HG02840 (cell line): ENCODE data around the gene INPP5F.
"Not testable (repeated sequence)": the region's sequence is repeated elsewhere in the genome, so short reads cannot be mapped to it uniquely, and the experiment has no call there.

Experiments used
- ATAC-seq: cut with Tn5 transposase; IDR thresholded peaks from one replicate; pipeline ENCODE4 v1.9.1; 2021; ENCODE audit warnings: mild to moderate bottlenecking, moderate library complexity, moderate number of reproducible peaks; ENCODE audit not compliant: unreplicated experiment, low FRiP score

The INPP5F gene

GRCh38 chr10:119775529-119775928 lies 49.7 kb downstream of the INPP5F start:
- ATAC-seq: no peak

DNA sequence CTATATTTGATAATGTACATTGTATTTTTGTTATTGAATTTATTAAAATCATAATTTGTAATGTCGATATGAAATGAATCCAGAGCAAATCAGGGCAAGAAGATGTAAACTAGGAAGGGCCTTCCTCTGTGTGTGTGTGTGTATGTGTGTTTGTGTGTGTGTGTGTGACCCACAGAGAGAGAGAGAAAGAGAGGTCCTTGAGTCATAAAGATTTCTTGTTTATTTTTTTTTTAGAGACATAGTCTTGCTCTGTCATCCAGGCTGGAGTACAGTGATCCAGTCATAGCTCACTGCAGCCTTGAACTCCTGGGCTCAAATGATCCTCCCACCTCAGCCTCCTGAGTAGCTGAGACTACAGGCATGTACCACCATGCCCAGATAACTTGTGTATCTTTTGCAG lies 50.7 kb downstream of the INPP5F start:
- ATAC-seq: no peak

- ATAC-seq: no peak
Measured at GRCh38 chr10:119777686-119778085, 51.8 kb downstream of the INPP5F start.

DNA sequence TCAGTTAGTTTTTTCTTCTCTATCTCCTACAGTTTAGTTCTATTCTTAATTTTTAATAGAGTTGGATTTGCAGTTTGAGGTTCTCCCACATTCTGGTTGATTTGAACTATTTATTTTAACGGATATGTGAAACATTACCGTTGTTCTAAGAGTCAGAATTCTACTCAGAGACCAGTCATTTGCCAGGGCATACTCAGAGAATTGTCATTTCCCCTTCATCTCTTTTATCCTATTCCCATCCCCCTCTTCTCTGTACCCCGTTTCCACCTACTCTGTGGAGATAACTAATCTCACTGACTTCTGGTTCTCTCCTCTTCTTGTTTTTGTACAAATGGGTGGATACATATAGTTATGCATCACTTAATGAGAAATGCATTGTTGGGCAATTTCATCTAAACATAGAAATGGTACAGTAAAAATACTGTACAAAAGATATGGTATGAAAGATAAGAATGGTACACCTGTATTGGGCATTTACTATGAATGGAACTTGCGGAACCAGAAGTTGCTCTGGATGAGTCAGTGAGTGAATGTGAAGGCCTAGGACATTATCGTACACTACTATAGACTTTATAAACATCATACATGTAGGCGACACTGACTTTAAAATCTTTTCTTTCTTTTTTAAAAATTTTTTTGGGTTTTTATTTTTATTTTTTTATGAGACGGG lies 53.1 kb downstream of the INPP5F start:
- ATAC-seq: no peak

DNA sequence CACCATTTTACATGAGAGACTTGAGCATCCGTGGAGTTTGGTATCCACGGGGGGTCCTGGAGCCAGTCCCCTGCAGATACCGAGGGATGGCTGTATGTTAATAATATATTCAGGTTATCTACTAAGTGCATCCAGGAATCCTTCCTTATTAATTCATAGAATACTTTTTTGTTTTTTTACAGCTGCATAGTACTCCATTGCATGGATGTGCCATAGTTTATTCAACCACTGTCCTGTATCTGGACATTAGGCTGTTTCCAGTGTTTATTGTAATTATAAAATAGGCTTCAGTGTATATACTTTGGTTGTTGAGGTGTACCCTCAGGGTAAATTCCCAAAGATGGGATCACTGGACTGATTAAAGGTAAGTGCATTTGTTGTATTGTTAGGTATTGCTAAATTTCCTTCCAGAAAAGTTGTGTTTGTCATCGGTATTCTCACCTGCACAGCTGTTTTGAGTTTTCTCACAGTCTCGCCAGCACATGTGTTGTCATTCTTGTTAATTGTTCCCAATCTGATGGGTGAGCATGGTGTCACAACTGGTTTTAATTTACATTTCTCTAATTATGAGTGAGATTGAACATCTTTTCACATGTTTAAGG lies 55.1 kb downstream of the INPP5F start:
- no peak for ATAC-seq

GRCh38 chr10:119781498-119781897 lies 55.6 kb downstream of the INPP5F start:
- ATAC-seq: no peak

DNA sequence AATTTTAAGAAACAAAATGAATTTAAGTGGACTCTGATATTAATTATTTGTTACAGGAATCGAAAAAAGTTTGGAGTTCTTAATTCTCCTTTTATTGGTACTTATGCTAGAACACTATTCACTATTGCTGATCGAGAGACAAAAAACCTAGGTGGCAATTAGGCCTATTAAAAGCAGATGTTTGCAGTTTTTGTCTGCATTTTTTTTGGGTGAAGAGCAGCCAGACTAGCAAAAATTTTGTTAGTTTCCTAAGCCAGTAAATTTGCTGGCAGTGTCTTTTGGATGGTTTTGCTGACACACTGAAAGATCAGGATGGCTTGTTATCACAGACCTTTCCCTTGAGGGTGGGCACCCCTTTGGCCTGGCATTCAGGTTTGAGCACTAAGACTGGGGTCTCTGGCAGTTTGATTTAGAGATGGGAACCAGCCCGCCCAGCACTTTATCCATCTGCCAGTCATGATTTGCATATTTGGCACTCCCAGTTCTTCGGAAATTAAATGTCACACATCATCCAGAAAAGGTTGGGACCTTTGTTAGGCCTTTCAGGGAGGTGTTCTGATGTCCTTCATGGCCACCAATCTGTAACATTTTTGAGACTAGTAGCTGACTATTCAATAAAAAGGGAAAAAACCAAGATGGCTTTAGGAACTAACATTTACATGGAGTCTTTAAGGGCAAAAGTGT lies 57.3 kb downstream of the INPP5F start:
- no peak for ATAC-seq

- ATAC-seq: no peak
Measured at GRCh38 chr10:119783665-119784027, 57.8 kb downstream of the INPP5F start.

DNA sequence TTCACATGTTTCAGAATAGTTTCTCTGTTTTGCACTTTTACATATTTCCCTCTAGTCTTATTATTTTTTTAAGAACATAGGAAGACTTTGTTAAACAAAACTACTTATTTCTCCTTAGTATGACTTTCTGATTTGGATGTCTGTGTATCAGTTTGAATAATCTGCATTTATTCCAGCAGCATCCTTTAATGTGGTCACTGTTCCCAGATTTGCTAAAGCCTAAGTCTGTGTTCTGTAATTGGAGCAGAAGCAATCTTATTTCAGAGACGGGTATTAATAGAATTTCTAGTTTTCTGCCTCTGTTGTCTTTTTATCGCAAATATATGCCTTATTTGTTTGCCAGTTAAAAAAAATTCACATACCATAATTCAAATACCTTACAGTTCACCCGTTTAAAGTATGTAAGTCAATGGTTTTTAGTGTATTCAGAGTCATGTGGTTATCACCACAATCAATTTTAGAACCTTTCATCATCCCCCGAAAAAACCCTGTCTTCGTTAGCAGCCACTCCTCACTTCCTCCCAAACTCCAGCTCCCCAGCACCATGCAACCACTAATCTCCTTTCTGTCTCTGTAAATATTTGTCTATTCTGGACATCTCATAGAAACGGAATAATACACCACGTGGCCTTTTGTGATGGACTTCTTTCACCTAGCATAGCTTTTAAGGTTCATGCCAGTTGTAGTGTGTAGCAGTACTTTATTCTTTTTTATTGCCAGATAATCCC lies 58.7 kb downstream of the INPP5F start:
- ATAC-seq: no peak

- no peak for ATAC-seq
Measured at GRCh38 chr10:119786117-119786769, 60.4 kb downstream of the INPP5F start.

GRCh38 chr10:119795101-119795500 lies 69.3 kb downstream of the INPP5F start:
- not testable (repeated sequence) for ATAC-seq

- no peak for ATAC-seq
Measured at GRCh38 chr10:119796039-119796438, 70.2 kb downstream of the INPP5F start.

- ATAC-seq: no peak
Measured at GRCh38 chr10:119801176-119801575, 75.3 kb downstream of the INPP5F start.

DNA sequence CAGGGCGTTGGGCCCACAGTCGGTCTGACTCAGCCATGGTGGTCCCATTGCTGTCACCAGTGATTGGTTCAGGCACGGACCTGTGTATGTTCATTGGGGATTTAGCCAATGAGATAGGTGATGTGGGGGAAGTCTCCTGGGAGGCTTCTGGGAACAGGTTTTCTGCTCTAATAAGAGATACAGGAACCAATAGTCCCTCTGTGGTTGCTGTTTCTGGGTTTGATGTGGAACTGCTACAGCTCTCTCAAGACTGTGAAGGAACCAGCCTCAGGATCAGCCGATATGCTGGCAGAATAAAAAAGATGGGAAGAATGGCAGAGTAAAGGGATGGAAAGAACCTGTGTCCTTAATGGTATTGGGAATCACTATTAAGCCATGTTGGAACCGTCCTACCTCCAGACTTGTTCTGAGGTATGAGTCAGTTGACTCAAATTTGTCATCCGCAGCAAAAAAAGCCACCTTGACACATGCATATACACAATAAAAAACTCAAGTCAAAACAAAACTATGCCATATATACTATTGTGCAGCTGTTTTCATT lies 76.2 kb downstream of the INPP5F start:
- no peak for ATAC-seq

DNA sequence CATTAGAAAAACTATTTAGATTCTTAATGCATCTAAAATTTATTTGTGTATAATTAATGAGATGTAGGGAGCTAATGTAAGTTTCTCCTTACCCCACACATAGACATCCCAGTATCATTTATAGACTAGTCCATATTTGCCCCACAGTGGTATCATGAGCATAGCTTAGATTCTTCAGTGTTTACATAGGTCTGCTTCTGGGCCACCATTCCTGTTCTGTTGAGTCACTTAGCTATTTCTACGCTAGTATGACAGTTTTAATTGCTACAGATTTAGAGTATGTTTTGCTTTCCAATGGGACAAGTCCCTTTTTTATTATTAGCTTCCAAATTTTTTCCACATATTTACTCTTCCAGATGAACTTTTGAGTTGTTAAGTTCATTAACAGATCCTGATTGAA lies 77.4 kb downstream of the INPP5F start:
- no peak for ATAC-seq

GRCh38 chr10:119805702-119806230 lies 79.9 kb downstream of the INPP5F start:
- ATAC-seq: no peak

- no peak for ATAC-seq
Measured at GRCh38 chr10:119806334-119807130, 80.7 kb downstream of the INPP5F start.

- ATAC-seq: no peak
Measured at GRCh38 chr10:119807960-119808697, 82.3 kb downstream of the INPP5F start.

GRCh38 chr10:119811122-119811521 lies 85.3 kb downstream of the INPP5F start:
- no peak for ATAC-seq
